ENCODE data around the gene SEMA3E.

Gene SEMA3E

DNA sequence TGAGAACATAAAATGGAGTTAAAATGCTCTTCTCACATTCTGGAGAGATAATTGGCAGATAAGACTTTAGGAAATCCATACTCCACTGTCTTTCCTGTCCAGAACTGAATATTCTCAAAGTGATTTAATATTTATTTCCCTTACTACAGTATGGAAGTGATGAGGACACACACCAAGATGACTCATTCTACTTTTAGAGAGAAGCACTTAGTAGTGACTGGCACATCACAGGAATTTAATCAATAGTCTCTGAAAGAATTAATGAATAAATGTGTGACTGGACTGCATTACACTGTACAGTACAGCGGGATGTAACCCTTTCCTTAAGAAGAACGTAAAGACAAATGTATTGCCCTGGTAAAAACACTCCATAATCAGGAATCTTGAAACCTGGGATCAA lies 116.7 kb downstream of the SEMA3E start:
- TF ChIP-seq, protein P1, sequence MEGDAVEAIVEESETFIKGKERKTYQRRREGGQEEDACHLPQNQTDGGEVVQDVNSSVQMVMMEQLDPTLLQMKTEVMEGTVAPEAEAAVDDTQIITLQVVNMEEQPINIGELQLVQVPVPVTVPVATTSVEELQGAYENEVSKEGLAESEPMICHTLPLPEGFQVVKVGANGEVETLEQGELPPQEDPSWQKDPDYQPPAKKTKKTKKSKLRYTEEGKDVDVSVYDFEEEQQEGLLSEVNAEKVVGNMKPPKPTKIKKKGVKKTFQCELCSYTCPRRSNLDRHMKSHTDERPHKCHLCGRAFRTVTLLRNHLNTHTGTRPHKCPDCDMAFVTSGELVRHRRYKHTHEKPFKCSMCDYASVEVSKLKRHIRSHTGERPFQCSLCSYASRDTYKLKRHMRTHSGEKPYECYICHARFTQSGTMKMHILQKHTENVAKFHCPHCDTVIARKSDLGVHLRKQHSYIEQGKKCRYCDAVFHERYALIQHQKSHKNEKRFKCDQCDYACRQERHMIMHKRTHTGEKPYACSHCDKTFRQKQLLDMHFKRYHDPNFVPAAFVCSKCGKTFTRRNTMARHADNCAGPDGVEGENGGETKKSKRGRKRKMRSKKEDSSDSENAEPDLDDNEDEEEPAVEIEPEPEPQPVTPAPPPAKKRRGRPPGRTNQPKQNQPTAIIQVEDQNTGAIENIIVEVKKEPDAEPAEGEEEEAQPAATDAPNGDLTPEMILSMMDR (IDR thresholded peaks at IDR 0.05; ENCODE audit: borderline replicate concordance, control extremely low read depth, extremely low read depth, insufficient read depth, missing control alignments): no peak
- DNase-seq (ENCODE audit: low spot score): no peak
- in situ Hi-C loops (cut with MboI; ENCODE audit: low sequenced_read_pairs, unreplicated experiment): no loop called here

DNA sequence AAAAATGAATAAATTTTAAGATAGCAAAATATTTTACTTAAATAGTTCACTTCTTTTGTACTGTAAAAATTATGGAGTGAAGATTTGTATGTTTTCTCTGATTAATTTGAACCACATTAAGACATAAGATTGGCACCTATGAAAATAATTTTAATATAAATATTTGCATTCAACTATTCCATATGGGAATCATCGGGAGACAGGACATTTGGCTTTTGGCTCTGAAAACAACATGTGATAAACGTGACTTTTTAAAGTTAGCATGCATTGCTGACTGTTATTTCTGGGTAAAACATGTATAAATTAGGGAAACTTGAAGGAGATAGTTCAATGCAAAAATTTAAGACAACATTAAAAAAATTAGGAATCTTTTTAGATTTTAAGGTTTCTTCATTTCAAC lies 117.2 kb downstream of the SEMA3E start:
- no peak for DNase-seq (ENCODE audit: low spot score)
- TF ChIP-seq, protein P1 (IDR thresholded peaks at IDR 0.05; ENCODE audit: borderline replicate concordance, control extremely low read depth, extremely low read depth, insufficient read depth, missing control alignments): no peak
- in situ Hi-C loops (cut with MboI; ENCODE audit: low sequenced_read_pairs, unreplicated experiment): no loop called here

DNA sequence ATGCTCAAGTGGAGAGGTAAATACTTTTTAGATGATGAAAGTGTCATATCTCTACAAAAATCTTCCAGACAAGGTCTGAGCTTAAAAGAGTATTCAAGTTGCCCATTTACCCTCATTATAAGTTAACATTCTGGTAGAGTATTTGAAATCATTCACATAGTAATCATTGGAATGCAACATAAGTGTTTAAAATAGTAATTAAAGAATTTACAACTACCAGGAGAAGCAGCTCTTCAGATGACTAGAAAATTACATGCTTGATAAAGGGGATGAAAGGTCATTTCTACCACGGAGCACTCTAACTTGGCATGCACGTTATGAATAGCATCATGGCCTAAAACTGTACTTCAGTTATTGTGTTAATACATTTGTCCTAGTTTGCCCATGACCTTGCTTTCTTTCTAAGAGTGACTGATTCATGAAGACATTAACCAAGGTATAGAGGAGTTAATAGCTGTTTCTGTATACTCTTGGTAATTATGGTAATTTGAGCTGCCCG lies 120.0 kb downstream of the SEMA3E start:
- in situ Hi-C loops (cut with MboI; ENCODE audit: low sequenced_read_pairs, unreplicated experiment): no loop called here
- no peak for DNase-seq (ENCODE audit: low spot score)
- TF ChIP-seq, protein P1 (IDR thresholded peaks at IDR 0.05; ENCODE audit: borderline replicate concordance, control extremely low read depth, extremely low read depth, insufficient read depth, missing control alignments): no peak

- DNase-seq (ENCODE audit: low spot score): no peak
- in situ Hi-C loops (cut with MboI; ENCODE audit: low sequenced_read_pairs, unreplicated experiment): no loop called here
- TF ChIP-seq, protein P1 (IDR thresholded peaks at IDR 0.05; ENCODE audit: borderline replicate concordance, control extremely low read depth, extremely low read depth, insufficient read depth, missing control alignments): no peak
These were observed 124.5 kb downstream of the SEMA3E start for GRCh38 chr7:83524277-83525075.

- DNase-seq (ENCODE audit: low spot score): no peak
- TF ChIP-seq, protein P1 (IDR thresholded peaks at IDR 0.05; ENCODE audit: borderline replicate concordance, control extremely low read depth, extremely low read depth, insufficient read depth, missing control alignments): no peak
- in situ Hi-C loops (cut with MboI; ENCODE audit: low sequenced_read_pairs, unreplicated experiment): no loop called here
These were observed 128.2 kb downstream of the SEMA3E start for GRCh38 chr7:83520726-83521125.

- no peak for DNase-seq (ENCODE audit: low spot score)
- TF ChIP-seq, protein P1 (IDR thresholded peaks at IDR 0.05; ENCODE audit: borderline replicate concordance, control extremely low read depth, extremely low read depth, insufficient read depth, missing control alignments): no peak
- in situ Hi-C loops (cut with MboI; ENCODE audit: low sequenced_read_pairs, unreplicated experiment): no loop called here
These were observed 129.7 kb downstream of the SEMA3E start for GRCh38 chr7:83519240-83519639.

All from GM13976 (cell line).